HG02798 (cell line): ENCODE measurements around the gene POLD4.

ENCODE experiments used
- ATAC-seq: cut with Tn5 transposase; IDR thresholded peaks from one replicate; pipeline ENCODE4 v1.9.1; 2021; ENCODE audit warnings: mild to moderate bottlenecking; ENCODE audit not compliant: unreplicated experiment, poor library complexity

POLD4 gene

GRCh38 chr11:67355023-67355793 lies 1.9 kb upstream of the POLD4 start:
- no peak for ATAC-seq

GRCh38 chr11:67354075-67355022 lies 1.0 kb upstream of the POLD4 start:
- ATAC-seq, result no peak

GRCh38 chr11:67352546-67353316 lies 615 bp downstream of the POLD4 start:
- peak; percentile 0 for ATAC-seq

GRCh38 chr11:67351275-67352005 lies 1.9 kb downstream of the POLD4 start:
- ATAC-seq, result no peak

GRCh38 chr11:67349928-67350465 lies 3.3 kb downstream of the POLD4 start:
- no peak for ATAC-seq

GRCh38 chr11:67349457-67349856 lies 3.9 kb downstream of the POLD4 start:
- ATAC-seq, result no peak

GRCh38 chr11:67349036-67349435 lies 4.3 kb downstream of the POLD4 start:
- ATAC-seq, result no peak

- no peak for ATAC-seq
These were observed 5.2 kb downstream of the POLD4 start for GRCh38 chr11:67347964-67348749.

- ATAC-seq, result no peak
These were observed 7.2 kb downstream of the POLD4 start for GRCh38 chr11:67345920-67346819.

GRCh38 chr11:67345247-67345919 lies 8.0 kb downstream of the POLD4 start:
- ATAC-seq, result no peak

GRCh38 chr11:67344264-67344663 lies 9.1 kb downstream of the POLD4 start:
- ATAC-seq, result no peak

- ATAC-seq, result no peak
These were observed 16.1 kb downstream of the POLD4 start for GRCh38 chr11:67337257-67337656.

- no peak for ATAC-seq
These were observed 21.2 kb downstream of the POLD4 start for GRCh38 chr11:67332081-67332691.

GRCh38 chr11:67323526-67323925 lies 29.8 kb downstream of the POLD4 start:
- ATAC-seq, result no peak

- no peak for ATAC-seq
These were observed 31.3 kb downstream of the POLD4 start for GRCh38 chr11:67322049-67322448.

- no peak for ATAC-seq
These were observed 32.0 kb downstream of the POLD4 start for GRCh38 chr11:67321313-67321871.

GRCh38 chr11:67320691-67321090 lies 32.7 kb downstream of the POLD4 start:
- ATAC-seq, result no peak
